Lung (tissue), 12 donors: ENCODE results near the gene TMEM51. TPM values are rescaled to one million over a fixed set of nuclear protein-coding genes. Genes with fewer than 3 reads are reported as not detected.

ENCODE experiments used
- ATAC-seq: fragments of 200-7000 bp; cut with Tn5 transposase; one replicate; pipeline ENCODE4 v1.9.1; 2020; ENCODE audit warnings: moderate number of reproducible peaks; ENCODE audit not compliant: insufficient read depth, low FRiP score
- DNase-seq, 3 donors: peaks; one replicate each; pipeline ENCODE4 v3.0.0-alpha.2; 2013 to 2017
- H3K27ac ChIP-seq, 2 donors: one replicate each; pipeline ENCODE4 v1.5.1; 2013; ENCODE audit warnings: mild to moderate bottlenecking in 2 of 2, moderate library complexity in 2 of 2, control low read depth in 1 of 2, inconsistent platforms in 1 of 2, low read depth in 1 of 2, low read length in 1 of 2
- H3K27me3 ChIP-seq, 3 donors: one replicate each; pipeline ENCODE4 v1.5.1; 2013; ENCODE audit warnings: low read length in 2 of 3; ENCODE audit not compliant: control insufficient read depth in 3 of 3, insufficient read depth in 3 of 3
- H3K36me3 ChIP-seq, 4 donors: one replicate each; pipeline ENCODE4 v1.5.1; 2013; ENCODE audit warnings: low read length in 4 of 4, mild to moderate bottlenecking in 1 of 4, moderate library complexity in 1 of 4; ENCODE audit not compliant: control insufficient read depth in 4 of 4, insufficient read depth in 4 of 4
- H3K4me1 ChIP-seq, 5 donors: one replicate each; pipeline ENCODE4 v1.5.1; 2013; ENCODE audit warnings: low read length in 5 of 5, mild to moderate bottlenecking in 2 of 5, moderate library complexity in 1 of 5; ENCODE audit not compliant: control insufficient read depth in 5 of 5, insufficient read depth in 5 of 5
- H3K4me3 ChIP-seq: one replicate; pipeline ENCODE4 v1.5.1; 2013; ENCODE audit warnings: mild to moderate bottlenecking, control low read depth, moderate library complexity
- H3K9ac ChIP-seq, 2 donors: one replicate each; pipeline ENCODE4 v1.5.1; 2013; ENCODE audit warnings: low read length in 2 of 2, control low read depth in 1 of 2; ENCODE audit not compliant: insufficient read depth in 1 of 2
- H3K9me3 ChIP-seq, 4 donors: one replicate each; pipeline ENCODE4 v1.5.1; 2013; ENCODE audit warnings: low read length in 3 of 4, mild to moderate bottlenecking in 1 of 4, moderate library complexity in 1 of 4; ENCODE audit not compliant: control insufficient read depth in 4 of 4, insufficient read depth in 3 of 4
- WGBS, 2 donors: extraction: QIAGEN DNeasy Blood & Tissue Kit; methylation state at CpG; one replicate each; pipeline ENCODE4 v1.1.7; 2013; 5-methylcytosine and 5-hydroxymethylcytosine counted together
- polyA plus RNA-seq, 2 donors: library from polyadenylated mRNA; stranded (reverse); fragments of 200-250 nt; gene quantifications; one replicate each; pipeline ENCODE4 v1.2.1, GENCODE V29; 2013
- total RNA-seq, 2 donors: library from RNA; depleted of rRNA in 1 of 2; stranded (reverse); fragments of >200 nt in 1 of 2; gene quantifications; one replicate each; pipeline ENCODE4 v1.2.1, GENCODE V29; 2014 to 2021
- TF ChIP-seq, protein P1 (sequence below): IDR thresholded peaks from 2 replicates; pipeline ENCODE4 v1.5.1; 2012; ENCODE audit warnings: mild to moderate bottlenecking; ENCODE audit errors: control extremely low read depth, extremely low read depth
- donor health status: control.
- donor health status: control.
- donor health status: Bipolar disorder and iron deficiency.
- donor health status: healthy.
- donor health status: DM: yes; HTN: yes; CAD: no.

Gene TMEM51
- total and polyA plus RNA-seq, 4 donors = 7.7 to 17.8 (median 12.2) TPM

DNA sequence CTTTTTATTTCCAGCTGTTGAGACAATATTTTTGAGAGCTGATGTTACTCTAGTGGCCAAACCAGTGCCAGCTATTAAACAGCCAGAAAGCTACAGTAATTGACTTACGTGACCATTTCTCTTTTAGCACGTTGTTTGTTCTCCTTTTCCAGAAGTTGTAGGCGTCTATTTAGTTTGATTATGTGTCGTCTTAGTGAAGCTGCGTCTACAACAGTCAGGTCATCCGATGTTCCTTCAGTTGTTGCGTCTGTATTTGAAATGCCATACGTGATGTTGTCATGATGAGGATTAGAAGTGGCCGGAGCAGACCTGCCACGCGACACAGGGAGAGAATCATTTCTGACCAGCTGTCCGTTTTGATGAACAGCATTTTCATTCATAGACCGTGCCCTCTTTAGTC, 38.2 kb downstream of the TMEM51 start:
- Histone ChIP-seq H3K27ac (no peak overlapping the region), H3K36me3 (no peaks in the 10 kb centered on the region), H3K9me3 (no peaks in the 10 kb centered on the region), H3K4me3 (no peak overlapping the region), H3K9ac (no peak overlapping the region), H3K4me1 (peaks cover 0 to 20% (median 7%) of the 10 kb centered on the region in 5 donors), H3K27me3 (no peaks in the 10 kb centered on the region)
- 74 to 80% methylated on average over 13 of the region's 13 CpGs for WGBS, 2 donors
- TF ChIP-seq, protein P1, sequence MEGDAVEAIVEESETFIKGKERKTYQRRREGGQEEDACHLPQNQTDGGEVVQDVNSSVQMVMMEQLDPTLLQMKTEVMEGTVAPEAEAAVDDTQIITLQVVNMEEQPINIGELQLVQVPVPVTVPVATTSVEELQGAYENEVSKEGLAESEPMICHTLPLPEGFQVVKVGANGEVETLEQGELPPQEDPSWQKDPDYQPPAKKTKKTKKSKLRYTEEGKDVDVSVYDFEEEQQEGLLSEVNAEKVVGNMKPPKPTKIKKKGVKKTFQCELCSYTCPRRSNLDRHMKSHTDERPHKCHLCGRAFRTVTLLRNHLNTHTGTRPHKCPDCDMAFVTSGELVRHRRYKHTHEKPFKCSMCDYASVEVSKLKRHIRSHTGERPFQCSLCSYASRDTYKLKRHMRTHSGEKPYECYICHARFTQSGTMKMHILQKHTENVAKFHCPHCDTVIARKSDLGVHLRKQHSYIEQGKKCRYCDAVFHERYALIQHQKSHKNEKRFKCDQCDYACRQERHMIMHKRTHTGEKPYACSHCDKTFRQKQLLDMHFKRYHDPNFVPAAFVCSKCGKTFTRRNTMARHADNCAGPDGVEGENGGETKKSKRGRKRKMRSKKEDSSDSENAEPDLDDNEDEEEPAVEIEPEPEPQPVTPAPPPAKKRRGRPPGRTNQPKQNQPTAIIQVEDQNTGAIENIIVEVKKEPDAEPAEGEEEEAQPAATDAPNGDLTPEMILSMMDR = no peak
- DNase-seq (no peak), ATAC-seq (no peak)

GRCh38 chr1:15192916-15193550, 39.5 kb downstream of the TMEM51 start:
- WGBS, 2 donors = 79 to 90% methylated on average over 12 of the region's 12 CpGs
- Histone ChIP-seq H3K9ac (no peak overlapping the region), H3K9me3 (no peaks in the 10 kb centered on the region), H3K27me3 (no peaks in the 10 kb centered on the region), H3K36me3 (no peaks in the 10 kb centered on the region), H3K4me3 (no peak overlapping the region), H3K27ac (no peak overlapping the region), H3K4me1 (peaks cover 0 to 15% (median 0%) of the 10 kb centered on the region in 5 donors)
- TF ChIP-seq, protein P1 = no peak
- ATAC-seq (no peak), DNase-seq (no peak)

DNA sequence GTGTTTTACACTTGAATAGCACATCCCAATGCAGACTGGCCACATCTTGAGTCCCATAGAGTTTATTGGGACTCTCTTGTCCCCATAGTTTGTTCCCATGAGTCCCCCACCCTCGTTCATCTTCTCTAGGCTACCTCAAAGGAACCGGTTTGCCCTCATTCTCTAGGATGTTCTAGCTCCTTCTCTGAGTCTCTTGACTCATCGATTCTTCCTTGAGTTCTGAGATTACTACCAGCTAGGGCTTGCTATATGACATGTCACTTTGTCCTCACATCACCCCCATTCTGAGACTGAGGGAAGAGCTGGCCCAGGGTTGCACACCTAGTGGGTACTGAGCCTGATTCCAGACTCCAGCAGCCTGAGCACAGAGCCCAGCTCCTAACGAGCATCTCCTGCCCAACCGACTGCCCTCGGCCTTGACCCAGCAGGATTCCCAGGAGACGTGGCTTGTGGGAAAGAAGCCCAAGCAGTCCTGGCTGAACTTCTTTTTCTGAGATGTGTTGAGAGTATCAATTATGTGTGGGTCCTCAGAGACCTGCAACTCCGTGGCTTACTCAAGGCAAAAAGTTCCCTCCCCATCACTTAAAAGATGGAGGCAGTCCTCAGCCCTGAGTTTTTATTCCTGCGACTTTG, 42.0 kb downstream of the TMEM51 start:
- no peak overlapping the region for H3K9ac ChIP-seq
- 73 to 79% methylated on average over 9 of the region's 9 CpGs for WGBS, 2 donors
- DNase-seq (no peak), ATAC-seq (no peak)
- no peak overlapping the region for H3K4me3 ChIP-seq
- peaks cover 0 to 10% (median 0%) of the 10 kb centered on the region in 5 donors for H3K4me1 ChIP-seq
- H3K9me3 ChIP-seq = no peaks in the 10 kb centered on the region
- no peak overlapping the region for H3K27ac ChIP-seq
- H3K36me3 ChIP-seq = no peaks in the 10 kb centered on the region
- TF ChIP-seq, protein P1 = no peak
- no peaks in the 10 kb centered on the region for H3K27me3 ChIP-seq
